Pons (tissue), 1 donor: ENCODE measurements around the gene DGKI.

ENCODE experiments used
- DNase-seq: peaks from one replicate; pipeline ENCODE4 v3.0.0-alpha.2; 2016; ENCODE audit warnings: low spot score

The DGKI gene

DNA sequence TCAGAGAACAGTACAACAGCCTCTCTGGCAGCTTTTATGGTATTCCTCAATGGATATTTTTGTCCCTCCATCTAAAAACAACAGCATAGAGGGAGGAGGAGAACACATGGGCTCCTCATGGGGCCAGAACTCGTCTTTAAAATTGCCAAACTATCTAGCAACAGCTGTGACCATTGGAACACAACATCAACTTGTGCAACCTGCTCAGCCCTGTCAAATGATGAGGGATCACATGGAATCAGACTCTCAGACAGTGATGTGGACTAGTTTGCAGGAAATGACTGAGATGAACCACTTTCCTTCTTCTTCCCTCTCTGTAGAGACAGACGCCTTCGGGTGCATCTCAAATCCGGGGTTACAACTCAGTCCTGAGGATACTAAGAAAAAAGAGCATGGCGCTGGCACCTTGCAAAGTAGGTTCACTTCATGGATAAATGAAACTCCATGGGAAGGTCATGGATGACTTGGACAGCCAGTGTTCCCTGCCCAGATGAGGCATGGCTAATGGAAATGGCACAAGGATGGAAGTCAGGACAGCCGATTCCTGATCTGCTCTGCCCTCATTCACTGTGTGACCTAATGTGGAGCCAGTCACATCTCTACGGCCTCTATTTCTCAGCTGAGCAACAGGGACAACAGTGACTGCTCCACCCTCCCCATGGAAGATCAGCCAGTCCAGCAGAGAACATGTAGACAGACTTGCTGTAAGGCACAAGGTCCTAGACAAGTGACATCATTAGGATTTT, 24.6 kb upstream of the DGKI start:
- no peak for DNase-seq

DNA sequence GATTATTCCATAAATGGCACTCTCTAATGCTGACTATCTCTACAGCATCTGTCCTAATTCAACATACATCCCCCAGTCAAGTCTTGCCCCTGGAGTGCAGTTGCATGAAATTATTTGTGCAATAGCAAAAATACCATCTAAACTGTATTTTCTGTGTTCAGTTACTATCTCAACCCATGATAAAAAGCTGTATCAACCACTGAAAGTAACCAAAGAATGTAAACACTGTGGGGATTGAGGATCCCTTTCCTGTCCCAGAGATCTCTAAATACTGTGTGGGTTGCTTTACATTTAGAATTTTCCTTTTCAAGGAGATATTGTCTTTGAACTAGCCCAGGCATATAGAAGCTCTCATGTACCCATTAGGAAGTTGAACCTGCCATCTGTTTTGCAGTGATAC, 23.9 kb upstream of the DGKI start:
- no peak for DNase-seq

DNA sequence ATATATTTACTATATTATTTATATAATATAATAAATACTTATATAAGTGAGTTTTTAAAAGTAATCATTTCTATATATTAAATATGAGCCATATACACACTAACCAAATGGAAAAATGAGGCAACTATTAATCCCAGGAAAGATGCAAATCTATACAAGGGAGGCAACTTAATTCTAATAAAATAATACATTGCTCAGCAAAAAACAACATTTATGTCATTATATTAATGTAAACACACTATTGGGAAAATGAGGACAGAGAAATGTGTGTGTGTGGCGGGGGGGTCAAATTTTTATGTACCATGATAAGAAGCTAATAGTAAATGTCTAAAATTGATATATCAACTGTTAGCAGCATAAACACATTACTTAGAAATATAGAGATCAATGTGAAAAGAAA, 23.3 kb upstream of the DGKI start:
- DNase-seq = no peak

DNA sequence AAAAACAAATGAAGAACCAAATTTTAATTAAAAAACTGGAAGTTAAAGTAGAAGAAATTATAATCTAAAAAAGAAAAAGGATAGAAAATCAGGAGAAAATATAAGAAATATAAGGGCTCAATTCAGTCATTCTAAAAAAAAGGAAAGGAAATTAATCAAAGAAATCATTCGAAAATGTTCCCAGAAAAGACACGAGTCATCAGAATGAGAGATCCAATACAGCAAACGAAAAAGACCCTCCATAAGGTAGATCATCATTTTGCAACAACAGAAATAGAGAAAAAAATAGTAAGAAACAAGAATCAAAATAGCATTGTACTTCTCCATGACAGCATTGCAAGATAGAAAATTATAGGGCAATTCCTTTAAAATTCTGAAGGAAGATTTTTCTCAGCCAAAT, 22.5 kb upstream of the DGKI start:
- no peak for DNase-seq

DNA sequence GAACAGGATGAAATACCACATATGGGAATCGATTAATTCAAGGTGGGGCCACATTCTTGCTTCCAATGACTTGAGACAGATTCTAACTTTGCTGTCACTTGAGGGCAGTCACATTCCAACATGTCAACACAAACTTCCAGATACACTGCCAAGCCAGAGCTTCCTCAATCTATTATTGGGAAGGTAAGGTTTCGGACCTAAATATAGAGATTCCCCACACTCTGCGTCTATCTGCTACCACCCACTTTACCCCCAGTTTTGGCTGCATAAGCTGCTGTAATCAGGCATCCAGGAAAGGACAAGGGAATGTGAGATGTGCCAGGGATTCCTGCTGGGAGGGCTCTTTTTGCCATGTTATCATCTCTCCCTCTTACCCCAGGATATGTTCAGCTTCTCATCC, 20.5 kb upstream of the DGKI start:
- no peak for DNase-seq

DNA sequence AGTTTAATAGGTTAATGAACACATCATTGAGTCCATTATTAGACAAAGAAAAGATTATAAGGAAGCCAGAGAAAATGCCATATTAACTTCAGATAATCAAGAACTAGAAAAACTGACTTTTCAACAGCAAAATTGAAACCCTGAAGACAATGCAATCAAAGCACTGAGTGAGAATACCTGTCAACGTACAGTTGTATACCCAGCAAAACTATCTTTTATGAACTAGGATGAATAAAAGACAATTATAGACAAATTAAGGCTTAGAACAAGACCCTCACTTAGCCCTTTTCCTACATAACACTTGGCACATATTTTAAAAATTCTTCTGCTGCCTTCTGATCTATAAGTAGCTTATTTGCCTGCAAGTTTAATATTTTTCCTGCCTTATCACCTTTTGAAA, 19.0 kb upstream of the DGKI start:
- no peak for DNase-seq

DNA sequence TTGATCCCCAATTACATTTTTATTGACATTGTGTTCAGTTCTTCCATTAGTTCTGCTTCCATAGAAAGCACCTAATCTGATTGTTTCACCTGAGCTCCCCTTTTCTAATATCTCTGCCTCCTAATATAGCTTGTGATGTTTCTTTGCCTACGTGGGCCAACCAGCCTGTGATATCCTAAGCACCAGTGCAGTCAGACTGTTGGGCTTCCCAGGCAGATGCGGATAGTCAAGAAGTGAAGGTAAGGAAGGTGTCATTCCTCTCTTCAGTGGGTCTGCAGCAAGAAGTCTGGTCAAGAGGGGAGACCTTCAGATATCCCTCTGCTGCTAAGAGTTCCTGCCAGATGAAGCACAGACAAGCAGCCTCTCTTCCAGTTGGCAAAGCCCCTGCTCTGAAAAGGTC, 16.2 kb upstream of the DGKI start:
- DNase-seq = no peak

DNA sequence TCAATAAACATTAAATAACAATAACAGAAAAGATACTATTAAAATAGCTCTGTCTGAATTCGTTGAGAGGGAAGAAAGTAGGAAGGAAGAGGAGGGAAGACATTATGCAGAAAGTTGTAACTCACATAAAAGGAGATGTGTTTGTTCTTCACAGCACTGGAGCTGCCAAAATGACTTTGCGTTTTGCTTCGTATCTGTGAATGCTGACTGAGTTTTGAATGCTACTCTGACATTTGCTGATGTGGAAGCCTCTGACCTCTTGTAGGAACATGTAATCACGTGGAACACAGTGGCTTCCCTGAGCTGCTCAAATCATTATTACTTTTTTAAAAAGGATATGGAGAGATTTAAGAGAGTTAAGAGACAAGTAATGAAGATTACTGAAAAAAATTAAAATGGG, 15.6 kb upstream of the DGKI start:
- no peak for DNase-seq

DNA sequence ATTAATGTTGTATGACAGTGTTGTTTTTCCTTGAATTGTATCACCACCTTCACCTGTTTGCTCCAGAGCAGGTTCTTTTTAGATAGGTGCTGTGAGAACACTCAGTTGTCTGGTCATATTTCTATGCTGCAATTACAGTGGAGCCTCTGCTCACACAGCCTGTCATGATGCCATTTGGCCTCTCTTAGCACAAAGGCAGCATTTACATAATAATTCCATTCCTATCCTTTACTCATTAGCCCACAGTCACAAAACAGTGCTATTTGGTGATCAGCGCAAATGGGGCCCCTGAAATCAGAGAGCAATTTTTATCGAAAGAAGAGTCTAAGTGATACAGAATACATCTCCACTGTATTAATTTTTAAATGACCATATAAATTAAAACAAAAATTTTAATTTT, 13.8 kb upstream of the DGKI start:
- DNase-seq = no peak

DNA sequence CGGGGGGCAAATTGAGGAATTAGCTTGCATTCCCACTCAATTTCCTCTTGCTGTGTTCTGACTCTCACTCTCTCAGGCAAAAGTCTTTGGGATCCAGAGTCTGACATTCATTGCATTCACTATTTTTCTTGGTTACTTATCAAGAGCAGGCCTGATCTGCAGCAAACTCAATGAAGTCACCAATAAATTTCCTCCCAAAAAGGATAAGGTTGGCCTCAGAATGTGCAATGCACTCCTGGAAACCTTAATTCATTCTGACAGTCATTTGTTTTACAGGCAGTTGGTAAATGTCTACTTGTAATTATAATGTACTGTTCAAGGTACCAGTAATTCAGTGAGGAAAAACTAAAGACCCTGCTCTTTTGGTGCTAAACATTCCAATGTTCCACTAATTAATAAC, 6.3 kb upstream of the DGKI start:
- no peak for DNase-seq

DNA sequence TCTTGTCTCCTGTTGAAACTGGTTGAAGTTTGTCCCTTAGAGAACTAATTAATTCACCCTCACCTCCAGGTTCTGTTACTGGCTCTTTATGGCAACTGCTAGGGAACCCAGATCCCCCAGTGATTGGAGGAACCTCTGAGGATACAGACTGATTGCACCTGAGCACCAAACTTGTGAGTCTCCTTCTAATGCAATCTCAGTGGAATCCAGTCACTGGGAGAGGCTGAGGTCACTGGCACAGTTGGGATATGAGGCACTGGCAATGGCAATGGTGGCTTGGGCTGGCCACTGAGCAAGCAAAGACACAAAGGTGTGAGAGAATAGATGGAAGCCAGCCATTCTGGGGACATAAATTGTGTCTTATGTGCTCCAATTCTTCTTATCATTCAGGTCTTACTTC, 5.3 kb upstream of the DGKI start:
- DNase-seq = no peak

DNA sequence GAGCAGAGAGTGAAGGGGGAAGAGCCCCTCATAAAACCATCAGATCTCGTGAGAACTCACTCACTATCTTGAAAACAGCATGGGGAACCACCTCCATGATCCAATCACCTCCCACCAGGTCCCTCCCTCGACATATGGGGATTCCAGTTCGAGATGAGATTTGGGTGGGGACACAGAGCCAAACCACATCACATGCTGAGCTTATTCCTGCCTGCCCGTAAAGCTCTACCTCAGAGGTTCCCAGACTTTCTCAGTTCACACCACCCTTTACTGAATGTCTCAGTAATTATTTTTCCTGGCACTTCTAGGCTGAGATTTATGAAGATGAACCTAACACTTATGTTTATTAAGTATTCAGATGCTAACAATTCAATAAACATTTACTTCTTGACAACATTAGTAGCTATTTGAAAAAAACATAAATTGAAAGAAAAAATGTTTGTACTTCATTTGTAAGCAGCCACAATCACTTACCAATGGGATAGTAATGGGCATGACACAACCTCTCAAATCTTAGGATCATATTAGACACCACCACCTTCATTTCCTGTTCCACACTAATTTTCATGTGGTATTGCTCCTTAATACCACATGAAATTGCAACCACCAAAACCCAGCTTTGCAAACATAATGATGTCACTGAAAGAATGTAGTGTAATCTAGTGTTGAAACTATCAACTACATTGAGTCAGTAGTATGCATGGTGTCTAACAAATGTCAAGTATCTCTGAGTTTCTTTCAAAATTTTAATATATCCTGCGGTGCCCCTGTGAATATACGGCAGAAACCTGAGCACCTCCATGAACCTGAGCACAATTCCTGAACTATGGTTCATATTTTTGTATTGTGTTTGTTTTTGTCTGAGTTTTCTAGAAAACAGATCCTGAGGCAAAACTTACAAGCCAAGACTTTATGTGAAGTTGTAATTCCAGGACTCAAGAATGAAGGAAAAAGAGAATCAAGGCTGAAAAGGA, 4.5 kb upstream of the DGKI start:
- DNase-seq = no peak

DNA sequence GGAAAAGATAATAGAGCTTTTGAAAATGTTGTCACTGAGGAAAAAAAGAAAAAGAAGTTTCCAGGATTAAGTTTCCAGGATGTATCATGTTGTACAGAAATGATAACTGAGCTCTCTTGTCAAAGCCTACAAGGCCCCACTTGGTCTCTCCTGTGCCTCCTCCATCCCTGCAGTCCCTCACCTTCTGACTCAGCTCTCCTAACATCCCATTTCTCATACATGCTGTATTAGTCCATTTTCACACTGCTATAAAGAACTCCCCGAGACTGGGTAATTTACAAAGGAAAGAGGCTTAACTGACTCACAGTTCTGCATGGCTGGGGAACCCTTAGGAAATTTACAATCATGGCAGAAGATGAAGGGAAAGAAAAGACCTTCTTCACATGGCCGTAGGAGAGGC, 3.8 kb upstream of the DGKI start:
- no peak for DNase-seq

DNA sequence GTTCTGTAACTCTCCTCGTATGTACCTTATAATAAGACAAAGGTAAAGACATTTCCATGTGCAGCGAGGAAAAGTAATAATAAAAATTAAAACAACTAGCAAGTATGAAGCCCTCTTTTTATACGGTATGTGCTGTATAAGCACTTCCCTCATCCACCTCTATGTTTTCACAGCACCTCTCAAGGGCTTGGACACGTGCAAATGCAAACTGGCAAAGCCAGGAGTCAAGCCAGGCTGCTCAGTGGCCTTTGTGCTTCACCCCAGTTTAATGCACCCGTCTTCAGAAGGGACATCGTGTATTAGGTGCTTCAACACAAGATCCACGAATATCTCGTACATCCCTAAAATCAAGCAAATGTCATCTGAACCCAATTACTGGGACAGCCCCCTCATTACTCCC, 1.3 kb upstream of the DGKI start:
- no peak for DNase-seq

DNA sequence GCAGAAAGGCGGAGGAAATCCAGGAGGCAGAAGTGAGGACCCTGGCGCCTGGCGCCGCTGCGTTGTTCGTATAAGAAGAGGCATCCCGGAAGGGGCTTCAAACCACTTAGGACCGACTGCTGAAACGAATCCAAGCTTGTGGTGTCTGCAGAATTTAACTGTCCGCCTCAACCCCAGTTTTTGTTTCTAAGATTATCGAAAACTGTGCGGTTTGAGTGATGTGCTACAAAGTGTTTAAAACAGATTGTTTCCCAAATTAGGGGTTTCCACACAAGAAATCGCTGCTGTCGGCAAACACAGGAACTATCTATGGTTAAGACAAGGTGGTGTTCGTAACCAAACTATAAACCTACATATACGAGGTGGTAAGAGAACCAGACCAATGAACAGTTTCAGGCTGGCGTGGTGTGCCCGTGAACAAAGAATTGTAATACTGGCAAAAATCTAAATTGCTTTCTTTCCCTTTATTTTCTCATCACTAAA, 835 bp upstream of the DGKI start:
- DNase-seq = no peak

DNA sequence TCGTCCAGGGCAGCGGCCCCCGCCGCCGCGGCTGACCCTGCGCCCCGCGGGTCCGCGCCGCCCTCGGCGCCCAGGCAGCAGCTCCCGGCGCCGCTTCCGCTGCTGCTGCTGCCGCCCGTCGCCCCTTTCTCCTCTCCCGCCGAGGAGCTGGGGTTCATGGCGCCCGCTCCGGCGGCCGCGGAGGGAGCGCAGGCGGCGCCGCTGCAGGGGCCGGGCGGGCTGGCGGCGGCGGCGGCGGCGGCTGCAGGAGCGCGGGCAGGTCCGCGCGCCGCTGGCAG, 286 bp downstream of the DGKI start:
- DNase-seq = no peak

DNA sequence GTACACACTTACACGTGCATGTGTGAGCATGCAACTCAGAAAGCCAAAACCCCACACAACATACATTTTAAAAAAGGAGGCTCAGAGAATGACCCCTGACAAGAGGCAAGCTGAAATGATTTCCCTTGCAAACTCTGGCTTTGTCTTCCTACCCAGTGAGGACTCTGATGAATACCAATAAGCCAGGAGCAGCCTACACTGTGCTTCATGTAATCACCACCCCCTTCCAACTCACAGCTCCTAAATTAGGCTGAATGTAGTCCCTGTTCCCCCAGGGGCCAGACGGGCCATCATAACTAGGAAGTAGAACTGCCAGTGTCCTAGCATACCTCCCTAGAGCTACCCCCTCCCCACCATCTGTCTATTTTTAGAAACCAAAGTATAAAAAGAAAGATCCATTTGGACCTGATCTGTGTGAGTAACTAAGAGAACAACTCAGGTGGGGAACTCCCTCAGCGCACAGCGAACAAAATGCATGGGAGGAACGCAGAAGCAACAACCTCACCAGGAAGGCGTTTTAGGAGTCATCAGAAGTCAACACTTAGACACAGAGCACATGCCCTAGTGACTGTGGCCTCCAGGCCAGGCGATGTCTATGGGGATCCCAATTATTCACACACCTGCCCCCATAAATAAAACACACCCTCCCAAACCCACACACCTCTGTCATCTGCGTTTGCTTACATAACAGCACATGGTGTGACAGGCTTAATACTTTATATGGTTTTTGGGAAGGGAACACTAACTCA, 1.9 kb downstream of the DGKI start:
- no peak for DNase-seq

DNA sequence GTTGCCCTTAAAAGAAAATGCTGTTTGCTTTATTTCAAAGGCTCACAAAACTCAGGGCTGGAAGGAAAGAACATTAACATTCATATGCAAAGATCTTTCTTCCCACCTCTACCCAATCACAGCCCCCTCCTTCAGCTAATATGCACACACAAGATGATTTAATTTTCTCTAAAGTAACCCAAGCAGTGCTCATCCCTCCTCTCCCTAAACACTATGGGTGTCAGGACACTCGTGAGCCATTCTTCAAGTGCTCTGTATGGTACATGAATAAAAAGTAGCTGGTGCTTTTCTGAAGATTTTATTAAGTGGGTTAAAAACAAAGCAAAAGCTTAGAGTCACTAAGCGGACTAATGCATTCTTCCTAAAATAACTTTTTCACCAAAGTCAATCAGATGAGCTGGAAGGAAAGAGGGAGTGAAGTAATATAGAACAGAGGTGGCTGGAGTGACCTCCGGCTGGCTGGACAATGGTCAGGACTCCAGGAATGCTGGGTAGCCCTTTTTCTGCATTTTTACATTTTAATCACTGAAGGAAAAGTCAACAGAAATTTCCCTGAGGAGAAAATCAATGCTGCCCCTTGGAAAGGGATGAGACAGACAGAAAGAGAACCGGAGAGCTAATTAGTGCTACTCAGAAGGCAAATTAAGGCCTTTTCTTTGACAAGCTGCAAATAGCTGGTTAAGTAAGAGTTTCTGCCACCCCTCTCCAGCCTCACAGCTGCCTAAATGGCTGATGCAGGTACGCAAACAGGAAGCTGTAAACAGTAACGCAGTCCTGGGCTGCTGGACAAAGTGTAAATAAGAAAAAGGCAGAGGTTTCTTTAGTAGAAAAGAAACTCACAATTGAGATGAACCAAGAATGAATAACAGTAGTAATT, 6.6 kb downstream of the DGKI start:
- DNase-seq = no peak

DNA sequence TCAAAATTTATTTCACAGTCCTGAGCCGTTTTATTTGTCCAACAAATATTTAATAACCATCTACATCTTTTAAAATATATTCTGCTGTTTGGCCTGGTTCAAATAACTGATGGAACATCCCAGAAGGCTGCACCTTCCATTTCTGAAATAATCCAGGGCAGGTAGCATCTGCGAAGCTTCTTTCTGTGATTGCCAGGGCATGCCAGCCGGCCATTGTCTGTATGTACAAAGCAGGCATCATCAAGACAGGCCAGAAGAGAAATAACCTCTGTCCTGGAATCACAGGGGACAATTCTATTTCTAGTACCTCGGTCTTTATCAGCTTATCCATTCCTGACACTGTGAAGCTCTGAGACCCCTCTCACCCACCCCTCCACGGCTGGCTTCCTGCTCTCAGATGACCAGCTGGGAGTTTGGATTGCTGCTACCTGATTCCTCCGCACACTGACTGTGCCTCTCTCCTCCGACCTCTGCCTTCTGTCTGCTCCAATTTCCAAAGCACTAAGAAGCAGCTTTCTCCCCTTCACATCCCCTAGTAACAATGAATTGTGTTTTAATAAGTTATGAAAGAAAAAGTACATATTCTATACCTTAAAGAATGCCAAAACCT, 8.0 kb downstream of the DGKI start:
- no peak for DNase-seq

DNA sequence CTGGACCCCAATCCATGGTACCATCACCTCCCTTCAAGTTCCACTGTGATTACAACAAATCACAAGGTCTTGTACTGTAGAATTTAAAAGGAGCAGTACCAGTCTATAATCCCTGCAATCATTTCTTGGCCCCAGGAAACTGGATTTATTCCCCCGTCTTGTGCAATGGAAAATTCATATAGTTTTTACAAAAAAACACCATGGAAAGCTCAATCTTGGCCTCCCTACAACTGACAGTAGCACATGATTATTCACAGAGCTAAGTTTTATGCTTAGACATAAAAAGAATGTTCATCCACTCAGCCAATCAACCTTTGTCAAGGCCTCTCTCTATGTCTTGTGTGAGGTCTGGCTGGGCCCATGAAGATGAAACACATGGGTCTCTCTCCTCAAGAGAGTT, 10.2 kb downstream of the DGKI start:
- no peak for DNase-seq

DNA sequence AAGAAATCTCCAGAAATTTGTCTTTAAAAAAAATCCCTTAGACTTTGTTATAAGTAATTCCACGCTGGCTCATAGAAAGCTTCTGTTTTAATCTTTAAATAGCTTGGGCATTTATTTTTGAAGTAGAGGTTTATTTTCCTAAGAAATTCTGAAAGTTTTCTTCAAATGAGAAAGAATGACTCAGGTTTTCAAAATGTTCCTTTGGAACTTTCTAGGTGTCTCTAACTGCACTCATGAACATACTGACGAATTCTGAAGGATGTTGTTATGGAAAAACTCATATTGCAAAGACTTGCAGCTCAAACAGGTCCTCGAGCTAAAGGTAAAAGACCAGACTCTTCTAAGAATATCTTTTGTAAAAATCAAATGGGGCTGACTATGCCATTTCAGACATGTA, 10.7 kb downstream of the DGKI start:
- no peak for DNase-seq
